ENCODE data around the gene GNB3.
A peak's percentile ranks its signal among the peaks of the same experiment; 100 is the strongest.

The GNB3 gene

GRCh38 chr12:6853626-6854025 lies 12.9 kb downstream of the GNB3 start:
- TF ChIP-seq CTCF (IDR thresholded peaks at IDR 0.05; ENCODE audit: low read depth, low read length): no peak
- no peak for TF ChIP-seq POLR2A (IDR thresholded peaks at IDR 0.05; ENCODE audit: extremely low read depth, insufficient read length)
- TF ChIP-seq MYC (IDR thresholded peaks at IDR 0.05; ENCODE audit: low read depth, low read length): no peak
- TF ChIP-seq, protein P1, sequence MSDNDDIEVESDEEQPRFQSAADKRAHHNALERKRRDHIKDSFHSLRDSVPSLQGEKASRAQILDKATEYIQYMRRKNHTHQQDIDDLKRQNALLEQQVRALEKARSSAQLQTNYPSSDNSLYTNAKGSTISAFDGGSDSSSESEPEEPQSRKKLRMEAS (IDR thresholded peaks at IDR 0.05; ENCODE audit: low read depth, low read length): no peak
- peak overlapping the region; percentile 89 for H3K4me3 ChIP-seq (ENCODE audit: low read depth, low read length)
- DNase-seq (ENCODE audit: low read depth): no peak

GRCh38 chr12:6854036-6854435 lies 13.3 kb downstream of the GNB3 start:
- TF ChIP-seq POLR2A (IDR thresholded peaks at IDR 0.05; ENCODE audit: extremely low read depth, insufficient read length) (no peak), MYC (IDR thresholded peaks at IDR 0.05; ENCODE audit: low read depth, low read length) (no peak)
- TF ChIP-seq, protein P1 (IDR thresholded peaks at IDR 0.05; ENCODE audit: low read depth, low read length): no peak
- H3K4me3 ChIP-seq (ENCODE audit: low read depth, low read length): no peak overlapping the region

DNA sequence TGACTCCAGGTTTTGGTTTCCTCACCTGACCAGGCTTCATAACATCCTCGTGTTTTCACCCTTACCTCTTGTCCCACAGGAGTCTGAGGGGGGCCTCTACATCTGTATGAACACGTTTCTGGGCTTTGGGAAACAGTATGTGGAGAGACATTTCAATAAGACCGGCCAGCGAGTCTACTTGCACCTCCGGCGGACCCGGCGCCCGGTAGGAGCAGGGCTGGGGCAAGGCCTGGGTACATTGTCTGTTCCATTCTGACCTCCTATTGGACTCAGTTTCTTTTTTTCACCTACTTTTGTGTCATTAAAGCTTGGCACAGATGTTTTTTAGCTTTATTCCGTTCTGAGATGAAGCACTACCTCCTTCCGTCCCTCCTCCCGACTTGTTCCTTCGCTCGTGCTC lies 14.6 kb downstream of the GNB3 start:
- TF ChIP-seq MYC (IDR thresholded peaks at IDR 0.05; ENCODE audit: low read depth, low read length): no peak
- TF ChIP-seq POLR2A (IDR thresholded peaks at IDR 0.05; ENCODE audit: extremely low read depth, insufficient read length): no peak
- DNase-seq (ENCODE audit: low read depth): no peak
- H3K4me3 ChIP-seq (ENCODE audit: low read depth, low read length): no peak overlapping the region

More at GRCh38 chr12:6854036-6854435, 13.3 kb downstream of the GNB3 start:
- DNase-seq (ENCODE audit: low read depth): no peak

DNA sequence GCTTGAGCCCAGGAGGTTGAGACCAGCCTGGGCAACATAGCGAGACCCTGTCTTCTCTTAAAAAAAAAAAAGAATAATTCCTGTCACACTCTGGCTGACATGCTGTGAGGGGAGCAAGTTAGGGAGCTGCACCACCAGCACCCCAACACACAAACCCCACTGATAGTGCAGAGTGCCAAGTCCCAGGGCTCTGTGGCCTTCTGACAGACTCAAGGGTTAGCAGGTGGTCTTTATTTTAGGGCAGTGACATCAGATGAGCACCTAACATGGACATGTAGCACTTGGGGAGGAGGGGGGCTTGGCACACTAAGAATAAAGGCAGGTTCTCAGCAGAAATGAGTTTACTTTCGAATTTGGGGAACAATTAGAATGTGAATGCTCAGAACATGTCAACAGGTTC lies 18.1 kb downstream of the GNB3 start:
- no peak for DNase-seq (ENCODE audit: low read depth)
- no peak overlapping the region for H3K4me3 ChIP-seq (ENCODE audit: low read depth, low read length)
- TF ChIP-seq CTCF (IDR thresholded peaks at IDR 0.05; ENCODE audit: low read depth, low read length) (no peak), POLR2A (IDR thresholded peaks at IDR 0.05; ENCODE audit: extremely low read depth, insufficient read length) (no peak), MYC (IDR thresholded peaks at IDR 0.05; ENCODE audit: low read depth, low read length) (no peak)
- TF ChIP-seq, protein P1 (IDR thresholded peaks at IDR 0.05; ENCODE audit: low read depth, low read length): no peak

GRCh38 chr12:6860116-6860515 lies 19.4 kb downstream of the GNB3 start:
- TF ChIP-seq CTCF (IDR thresholded peaks at IDR 0.05; ENCODE audit: low read depth, low read length) (no peak), POLR2A (IDR thresholded peaks at IDR 0.05; ENCODE audit: extremely low read depth, insufficient read length) (no peak), MYC (IDR thresholded peaks at IDR 0.05; ENCODE audit: low read depth, low read length) (no peak)
- TF ChIP-seq, protein P1 (IDR thresholded peaks at IDR 0.05; ENCODE audit: low read depth, low read length): no peak
- H3K4me3 ChIP-seq (ENCODE audit: low read depth, low read length): no peak overlapping the region
- no peak for DNase-seq (ENCODE audit: low read depth)

DNA sequence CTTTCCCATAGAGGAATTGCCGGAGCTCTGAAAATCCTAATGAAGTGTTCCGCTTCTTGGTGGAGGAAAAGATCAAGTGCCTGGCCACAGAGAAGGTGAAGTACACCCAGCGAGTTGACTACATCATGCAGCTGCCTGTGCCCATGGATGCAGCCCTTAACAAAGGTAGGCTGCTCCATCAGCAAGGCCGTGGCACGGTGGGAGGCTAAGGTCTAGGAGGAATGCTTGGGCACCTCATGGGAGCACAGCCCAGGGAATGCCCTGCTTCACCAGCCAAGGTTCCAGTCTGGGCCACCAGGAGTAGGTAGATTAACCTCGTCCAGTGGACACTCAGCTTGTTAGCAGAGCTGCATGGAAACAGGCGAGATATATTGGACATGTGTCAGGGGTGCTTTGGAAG lies 20.2 kb downstream of the GNB3 start:
- TF ChIP-seq POLR2A (IDR thresholded peaks at IDR 0.05; ENCODE audit: extremely low read depth, insufficient read length) (no peak), CTCF (IDR thresholded peaks at IDR 0.05; ENCODE audit: low read depth, low read length) (no peak), MYC (IDR thresholded peaks at IDR 0.05; ENCODE audit: low read depth, low read length) (no peak)
- TF ChIP-seq, protein P1 (IDR thresholded peaks at IDR 0.05; ENCODE audit: low read depth, low read length): no peak
- no peak for DNase-seq (ENCODE audit: low read depth)
- H3K4me3 ChIP-seq (ENCODE audit: low read depth, low read length): no peak overlapping the region

GRCh38 chr12:6861391-6861790 lies 20.7 kb downstream of the GNB3 start:
- no peak for DNase-seq (ENCODE audit: low read depth)
- TF ChIP-seq MYC (IDR thresholded peaks at IDR 0.05; ENCODE audit: low read depth, low read length) (no peak), CTCF (IDR thresholded peaks at IDR 0.05; ENCODE audit: low read depth, low read length) (no peak), POLR2A (IDR thresholded peaks at IDR 0.05; ENCODE audit: extremely low read depth, insufficient read length) (no peak)
- TF ChIP-seq, protein P1 (IDR thresholded peaks at IDR 0.05; ENCODE audit: low read depth, low read length): no peak

More at GRCh38 chr12:6861391-6861790, 20.7 kb downstream of the GNB3 start:
- no peak overlapping the region for H3K4me3 ChIP-seq (ENCODE audit: low read depth, low read length)
